Stimulated activated CD4-positive, alpha-beta T cell treated with anti-CD3 and anti-CD28 coated beads, Interleukin-1b, Interleukin-23, amount 100 ng/mL, for 48 hours (primary cell): ENCODE results near the gene CHMP4B.

ENCODE experiments used
- DNase-seq: peaks from one replicate; pipeline ENCODE4 v3.0.0-alpha.2; 2020

Gene CHMP4B

GRCh38 chr20:33866398-33867100, 55.4 kb downstream of the CHMP4B start:
- no peak for DNase-seq

DNA sequence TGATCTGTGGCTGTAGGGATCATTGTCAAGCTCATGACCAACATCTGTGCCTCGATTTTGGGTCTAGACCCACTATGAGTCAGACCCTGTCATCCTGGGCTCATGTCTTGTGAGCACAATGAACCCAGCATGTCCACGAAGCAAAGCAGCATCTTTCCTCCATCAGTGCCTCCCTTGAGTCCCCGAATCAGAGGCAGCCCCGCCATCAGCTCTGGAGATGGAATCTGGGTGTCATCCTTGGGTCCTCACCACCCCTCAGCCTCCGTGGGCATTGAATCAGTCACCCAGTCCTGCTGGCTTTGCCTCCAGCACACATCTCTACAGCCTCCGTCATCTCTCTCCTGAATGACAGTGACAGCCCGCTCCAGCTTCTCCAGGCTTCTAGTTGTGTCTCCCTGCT, 56.9 kb downstream of the CHMP4B start:
- DNase-seq, result no peak

DNA sequence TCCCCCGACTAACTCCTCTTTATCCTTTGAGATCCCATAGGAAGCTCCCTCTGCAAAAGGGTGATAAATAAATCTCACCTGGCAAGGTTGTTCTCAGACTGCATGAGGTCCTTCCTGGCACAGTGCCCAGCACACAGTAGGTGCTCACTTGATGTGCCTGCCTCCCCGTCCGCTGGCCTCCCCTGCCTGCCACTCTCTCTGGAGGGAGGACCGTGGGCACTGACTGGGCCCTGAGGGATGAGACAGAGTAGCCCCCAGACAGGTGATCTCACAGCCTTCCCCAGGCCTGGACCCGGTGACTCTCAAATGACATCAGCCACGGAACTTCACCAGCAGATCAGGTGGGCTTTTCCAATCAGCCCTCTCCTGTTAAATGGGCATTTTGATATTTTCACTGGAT, 57.4 kb downstream of the CHMP4B start:
- DNase-seq, result no peak

DNA sequence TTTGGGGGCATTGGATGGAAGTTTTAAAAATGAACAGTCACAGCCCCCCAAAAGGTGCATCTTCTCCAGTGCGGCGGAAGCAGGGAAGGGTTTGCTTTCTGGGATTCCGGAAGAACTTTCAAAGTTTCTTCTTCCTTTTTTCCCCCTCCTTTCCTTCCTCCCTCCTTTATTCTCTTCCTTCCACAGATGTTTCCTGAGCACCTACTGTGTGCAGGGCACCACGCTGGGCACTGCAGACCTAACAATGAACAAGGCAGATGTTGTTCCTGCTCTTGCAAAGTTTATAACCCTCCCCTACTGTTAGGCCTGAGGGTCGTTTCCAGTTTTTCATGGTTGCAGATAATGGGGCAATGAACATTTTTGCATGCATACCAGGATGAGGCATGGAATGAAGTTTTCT, 58.1 kb downstream of the CHMP4B start:
- no peak for DNase-seq

DNA sequence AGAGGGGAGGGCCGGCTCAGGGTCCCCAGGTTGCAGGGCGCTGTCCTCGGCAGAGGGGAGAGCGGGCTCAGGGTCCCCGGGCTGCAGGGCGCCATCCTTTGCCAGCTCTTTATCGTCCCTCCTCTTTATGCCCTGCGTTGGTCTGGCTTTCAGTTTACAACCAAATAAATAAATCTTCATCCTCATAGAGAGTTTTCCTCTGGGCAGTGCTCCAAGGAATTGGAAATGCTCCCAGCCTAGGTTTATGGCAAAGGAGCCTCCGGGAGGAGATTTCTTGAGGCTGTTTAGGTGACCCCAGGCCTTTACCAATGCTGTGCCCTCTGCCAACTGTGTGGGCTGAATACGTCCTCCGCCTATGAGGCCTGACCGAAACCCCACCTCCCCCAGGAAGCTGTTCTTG, 60.2 kb downstream of the CHMP4B start:
- no peak for DNase-seq

- DNase-seq, result no peak
Observed at GRCh38 chr20:33874129-33874528, 63.0 kb downstream of the CHMP4B start.

GRCh38 chr20:33875055-33875454, 63.9 kb downstream of the CHMP4B start:
- DNase-seq, result no peak

DNA sequence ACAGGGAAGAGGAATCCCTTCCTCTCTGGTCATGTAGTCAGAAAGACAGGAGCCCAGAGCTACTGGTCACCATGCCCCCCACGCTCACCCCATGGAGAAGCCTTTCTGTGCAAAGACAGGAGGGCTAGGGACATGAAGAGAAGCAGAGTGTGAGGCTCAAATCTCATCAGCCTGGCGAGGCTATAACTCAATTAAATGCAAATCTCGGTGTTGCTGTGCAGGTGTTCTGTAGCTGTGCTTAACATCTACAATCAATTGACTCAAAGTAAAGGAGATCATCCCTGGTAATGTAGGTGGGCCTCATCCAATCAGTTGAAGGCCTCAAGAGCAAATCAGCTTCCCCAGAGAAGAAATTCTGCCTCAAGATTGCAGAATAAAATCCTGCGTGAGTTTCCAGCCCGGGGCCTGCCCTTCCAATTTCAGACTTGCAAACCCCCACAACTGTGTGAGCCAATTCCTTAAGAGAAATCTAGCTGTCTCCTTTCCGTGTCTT, 64.4 kb downstream of the CHMP4B start:
- no peak for DNase-seq

DNA sequence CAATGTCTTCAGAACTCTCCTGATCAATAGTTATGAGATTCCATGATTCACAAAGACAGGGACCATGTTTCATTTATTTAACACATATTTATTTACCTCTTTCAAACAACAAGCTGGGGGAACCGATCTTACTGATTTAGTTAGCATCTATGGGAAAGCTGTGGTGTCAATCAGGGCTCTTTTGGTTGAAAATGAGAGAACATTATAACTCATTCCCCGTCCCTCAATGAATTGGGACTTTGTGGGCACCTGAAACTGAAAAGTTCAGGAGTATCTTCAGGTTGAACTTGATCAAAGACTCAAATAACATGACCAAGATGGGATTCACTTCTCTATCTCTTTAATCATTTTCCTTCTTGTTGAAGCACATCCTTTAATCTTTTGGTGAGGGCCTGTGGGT, 67.4 kb downstream of the CHMP4B start:
- DNase-seq, result no peak

DNA sequence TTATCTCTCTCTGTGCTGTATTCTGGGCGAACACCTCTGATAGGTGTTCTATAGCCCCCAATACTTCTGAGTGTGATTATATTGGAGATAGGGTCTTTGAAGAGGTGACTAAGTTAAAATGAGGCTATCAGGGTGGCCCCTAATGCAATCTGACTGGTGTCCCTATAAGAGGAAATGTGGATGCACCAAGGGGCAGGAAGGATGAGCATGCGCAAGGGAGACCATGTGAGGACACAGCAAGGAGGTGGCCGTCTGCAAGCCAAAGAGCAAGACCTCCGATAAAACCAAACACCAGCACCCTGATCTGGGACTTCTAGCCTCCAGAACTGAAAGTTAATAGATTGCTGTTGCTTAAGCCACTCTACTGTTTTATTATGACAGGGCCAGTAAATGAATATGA, 69.2 kb downstream of the CHMP4B start:
- DNase-seq, result no peak

DNA sequence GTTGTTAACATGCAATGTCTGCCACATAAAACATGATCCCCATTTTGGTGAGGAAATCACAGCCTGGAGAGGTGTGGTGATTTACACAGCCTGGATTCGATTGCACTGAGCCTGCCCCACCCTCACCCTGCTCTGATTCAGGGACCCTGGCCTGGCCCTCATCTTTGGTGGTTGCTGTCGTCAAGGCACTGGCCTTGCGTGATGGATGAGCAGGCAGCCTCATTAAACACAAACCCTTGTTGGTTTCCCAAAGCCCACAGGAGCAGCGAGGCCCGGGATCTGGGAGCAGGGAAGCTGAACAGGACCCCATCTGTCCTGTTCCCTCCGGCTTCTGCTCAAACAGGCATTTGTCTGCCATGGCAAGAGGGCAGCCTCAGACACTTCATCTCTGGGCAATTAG, 70.8 kb downstream of the CHMP4B start:
- no peak for DNase-seq

GRCh38 chr20:33882481-33882880, 71.3 kb downstream of the CHMP4B start:
- DNase-seq, result no peak

- no peak for DNase-seq
Observed at GRCh38 chr20:33883164-33883563, 72.0 kb downstream of the CHMP4B start.

DNA sequence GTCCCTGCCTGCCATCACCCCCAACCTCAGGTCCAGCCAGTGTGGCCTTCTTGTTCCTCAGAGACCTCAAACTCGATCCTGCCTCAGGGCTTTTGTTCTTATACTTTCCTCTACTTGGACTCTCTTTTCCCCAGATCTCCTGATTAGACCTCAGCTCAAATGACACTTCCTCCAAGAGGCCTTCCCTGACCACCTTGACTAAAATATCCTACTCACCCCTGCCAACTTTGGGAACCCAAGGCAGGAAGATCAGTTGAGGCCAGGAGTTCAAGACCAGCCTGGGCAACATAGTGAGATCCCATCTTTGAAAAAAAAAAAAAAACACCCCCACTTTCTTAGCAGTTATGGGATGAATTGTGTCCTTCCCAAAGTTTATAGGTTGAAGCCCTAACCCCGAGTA, 73.5 kb downstream of the CHMP4B start:
- DNase-seq, result no peak

DNA sequence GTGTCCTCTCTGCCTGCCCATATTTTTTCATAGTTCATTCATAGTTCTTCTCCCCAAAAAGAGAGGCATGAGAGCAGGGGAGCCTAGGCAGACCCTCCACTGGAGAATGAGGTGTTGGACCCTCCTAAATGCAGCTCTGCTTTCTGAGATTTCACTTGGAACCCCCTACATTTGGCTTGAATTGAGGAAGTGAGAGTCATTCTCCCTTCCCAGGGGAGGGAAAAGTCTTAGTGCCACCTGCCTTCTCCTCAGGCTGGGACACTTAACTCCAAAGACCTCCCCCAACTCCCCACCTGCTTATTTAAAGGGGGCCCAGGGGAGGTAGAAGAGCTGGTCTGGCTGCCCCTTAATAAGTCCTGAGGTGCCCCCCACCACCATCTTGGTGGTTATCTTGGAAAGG, 78.2 kb downstream of the CHMP4B start:
- DNase-seq, result no peak

- no peak for DNase-seq
Observed at GRCh38 chr20:33890557-33890956, 79.4 kb downstream of the CHMP4B start.

- no peak for DNase-seq
Observed at GRCh38 chr20:33893314-33893713, 82.2 kb downstream of the CHMP4B start.

DNA sequence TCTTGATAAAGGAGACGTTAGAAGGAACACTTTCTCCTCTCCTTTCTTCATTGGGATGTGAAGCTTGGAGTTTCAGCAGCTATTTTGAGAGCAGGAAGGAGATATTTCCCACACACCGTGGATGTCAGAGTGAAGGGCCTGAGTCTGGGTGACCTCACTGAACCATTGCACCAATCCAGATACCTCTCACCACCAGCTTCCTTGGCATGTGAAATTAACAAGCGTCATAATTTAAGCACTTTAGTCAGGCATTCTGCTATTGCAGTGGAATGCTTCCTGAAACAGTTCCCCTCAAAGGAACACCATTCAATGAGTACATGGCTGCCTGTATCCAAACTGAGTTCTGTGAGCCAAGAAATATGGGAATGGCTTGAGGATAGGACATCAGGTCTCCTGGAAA, 83.7 kb downstream of the CHMP4B start:
- DNase-seq, result no peak

GRCh38 chr20:33896509-33896908, 85.4 kb downstream of the CHMP4B start:
- no peak for DNase-seq

- no peak for DNase-seq
Observed at GRCh38 chr20:33897313-33897912, 86.3 kb downstream of the CHMP4B start.

DNA sequence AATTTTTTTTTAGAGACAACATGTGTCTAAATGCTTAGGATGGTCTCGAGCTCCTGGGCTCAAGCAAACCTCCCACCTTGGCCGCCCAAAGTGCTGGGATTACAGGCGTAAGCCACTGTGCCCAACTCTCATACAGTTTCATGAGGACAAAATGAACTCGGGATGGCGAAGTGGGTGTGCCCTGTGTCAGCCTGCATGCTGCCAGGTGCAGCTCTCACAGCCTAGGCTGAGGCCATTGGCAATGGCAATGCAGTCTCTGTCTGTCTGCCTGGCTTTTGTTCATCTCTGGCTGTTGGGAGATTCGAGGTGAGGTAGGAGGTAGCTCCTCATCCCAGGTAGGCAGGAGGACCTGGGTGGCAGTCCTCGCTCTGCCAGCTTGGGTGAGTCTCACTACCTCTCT, 88.0 kb downstream of the CHMP4B start:
- DNase-seq, result no peak

GRCh38 chr20:33900521-33901131, 89.5 kb downstream of the CHMP4B start:
- no peak for DNase-seq

DNA sequence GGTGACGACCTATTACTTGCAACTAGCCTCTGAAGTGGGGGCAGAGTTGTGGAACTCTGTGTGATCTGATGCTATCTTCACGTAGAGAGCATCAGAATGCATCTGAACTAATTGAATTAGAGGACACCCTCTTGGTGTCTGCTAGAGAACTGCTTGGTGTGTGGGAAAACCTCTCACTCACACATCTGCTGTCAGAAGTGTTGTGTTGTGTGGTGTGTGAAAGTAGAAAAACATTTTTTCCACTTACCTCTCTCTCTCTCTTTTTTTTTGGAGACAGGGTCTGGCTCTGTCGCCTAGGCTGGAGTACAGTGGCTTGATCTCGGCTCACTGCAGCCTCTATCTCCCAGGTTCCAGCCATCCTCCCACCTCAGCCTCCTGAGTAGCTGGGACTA, 90.0 kb downstream of the CHMP4B start:
- DNase-seq, result no peak

- no peak for DNase-seq
Observed at GRCh38 chr20:33902011-33902410, 90.9 kb downstream of the CHMP4B start.
